GM23248 (cell line): ENCODE results near the gene HHIPL1. TPM values are rescaled to one million over a fixed set of nuclear protein-coding genes. Genes with fewer than 3 reads are reported as not detected.

Experiments
- DNase-seq: peaks from one replicate; pipeline ENCODE4 v3.0.0-alpha.2; 2015
- H2AFZ ChIP-seq: fragments of 200-600 bp; sonication (generic); 2 replicates; pipeline ENCODE4 v1.6.1; 2016; ENCODE audit warnings: antibody characterized with exemption
- H3F3A ChIP-seq: fragments of 200-600 bp; sonication (generic); 2 replicates; pipeline ENCODE4 v1.6.1; 2016; ENCODE audit warnings: mild to moderate bottlenecking, antibody characterized with exemption, mixed run types; ENCODE audit not compliant: insufficient read depth
- H3K27ac ChIP-seq: fragments of 200-600 bp; sonication (generic); 2 replicates; pipeline ENCODE4 v1.5.1; 2016; ENCODE audit warnings: mild to moderate bottlenecking
- H3K27me3 ChIP-seq: fragments of 200-600 bp; sonication (generic); replicated peaks from 2 replicates; pipeline ENCODE4 v1.6.1; 2016; ENCODE audit warnings: mild to moderate bottlenecking; ENCODE audit not compliant: insufficient read depth
- H3K36me3 ChIP-seq: fragments of 200-600 bp; sonication (generic); 2 replicates; pipeline ENCODE4 v1.6.1; 2016; ENCODE audit warnings: low read depth, mild to moderate bottlenecking
- H3K4me1 ChIP-seq: fragments of 200-600 bp; sonication (generic); 2 replicates; pipeline ENCODE4 v1.6.1; 2016; ENCODE audit warnings: mild to moderate bottlenecking; ENCODE audit not compliant: insufficient read depth
- H3K4me2 ChIP-seq: fragments of 200-600 bp; sonication (generic); one replicate; pipeline ENCODE4 v1.6.1; 2016; ENCODE audit warnings: mild to moderate bottlenecking; ENCODE audit not compliant: unreplicated experiment
- H3K4me3 ChIP-seq: fragments of 200-600 bp; sonication (generic); 2 replicates; pipeline ENCODE4 v1.5.1; 2016; ENCODE audit warnings: mild to moderate bottlenecking
- H3K79me2 ChIP-seq: fragments of 200-600 bp; sonication (generic); 2 replicates; pipeline ENCODE4 v1.6.1; 2016; ENCODE audit warnings: mild to moderate bottlenecking; ENCODE audit not compliant: insufficient read depth
- H3K9ac ChIP-seq: fragments of 200-600 bp; sonication (generic); 2 replicates; pipeline ENCODE4 v1.6.1; 2016; ENCODE audit warnings: mild to moderate bottlenecking
- H3K9me2 ChIP-seq: fragments of 200-600 bp; sonication (generic); 2 replicates; pipeline ENCODE4 v1.6.1; 2016; ENCODE audit warnings: mixed run types, mild to moderate bottlenecking, moderate library complexity; ENCODE audit not compliant: insufficient read depth
- H3K9me3 ChIP-seq: fragments of 200-600 bp; sonication (generic); one replicate; pipeline ENCODE4 v1.6.1; 2017; ENCODE audit warnings: low read depth
- H4K20me1 ChIP-seq: fragments of 200-600 bp; sonication (generic); 2 replicates; pipeline ENCODE4 v1.6.0; 2016; ENCODE audit not compliant: insufficient read depth
- EZH2 ChIP-seq: fragments of 200-600 bp; sonication (generic); IDR thresholded peaks from 2 replicates; pipeline ENCODE4 v1.6.1; 2018; ENCODE audit warnings: antibody characterized with exemption, mild to moderate bottlenecking; ENCODE audit not compliant: insufficient read depth, poor library complexity, severe bottlenecking
- EZH2phosphoT487 ChIP-seq: fragments of 200-600 bp; sonication (generic); IDR thresholded peaks from 2 replicates; pipeline ENCODE4 v1.6.1; 2018; ENCODE audit warnings: antibody characterized with exemption, moderate library complexity, mild to moderate bottlenecking, low read depth; ENCODE audit not compliant: insufficient read depth
- WGBS, 2 experiments: methylation state at CpG; one replicate each; pipeline ENCODE4 v1.1.6; 2015 to 2017; ENCODE audit warnings: low lambda C conversion rate in 2 of 2, low coverage in 1 of 2; ENCODE audit errors: missing lambda C conversion rate in 2 of 2; 5-methylcytosine and 5-hydroxymethylcytosine counted together
- in situ Hi-C: fragments of 300-500 bp; cut with MboI; formaldehyde crosslinking; loops from 2 replicates; pipeline ENCODE4 v1.15.0; 2020
- polyA plus RNA-seq: library from polyadenylated mRNA; unstranded; fragments of >200 nt; fragmentation: Nextera tagmentation; extraction: Ambion mirVana; gene quantifications from 2 replicates; pipeline ENCODE4 v1.2.1, GENCODE V29; 2016
- total RNA-seq: library from RNA; depleted of rRNA; stranded (reverse); fragments of >200 nt; shearing (Covaris generic); gene quantifications from 2 replicates; pipeline ENCODE4 v1.2.3, GENCODE V29; 2014

The HHIPL1 gene
- total and polyA plus RNA-seq, 2 experiments from 2014 or later, result 6.5 to 11.3 TPM

GRCh38 chr14:99597911-99598600, 46.9 kb upstream of the HHIPL1 start:
- H3K79me2 ChIP-seq, result peaks cover 24% of the 10 kb centered on the region

GRCh38 chr14:99598774-99599173, 46.2 kb upstream of the HHIPL1 start:
- H3K4me3 ChIP-seq, result no peak overlapping the region
- no peak overlapping the region for H3K4me2 ChIP-seq
- no peaks in the 10 kb centered on the region for H4K20me1 ChIP-seq
- no peak overlapping the region for H3K9ac ChIP-seq
- H3K9me3 ChIP-seq, result no peaks in the 10 kb centered on the region
- H2AFZ ChIP-seq, result no peak overlapping the region
- peaks cover 24% of the 10 kb centered on the region for H3K79me2 ChIP-seq
- no peaks in the 10 kb centered on the region for H3K27me3 ChIP-seq
- H3F3A ChIP-seq, result no peaks in the 10 kb centered on the region
- in situ Hi-C loops, result no loop called here
- peaks cover 8% of the 10 kb centered on the region; the same call in 1 of the 2 replicates for H3K4me1 ChIP-seq
- H3K27ac ChIP-seq, result no peak overlapping the region
- WGBS, 2 experiments, result 94 to 98% methylated on average over 3 of the region's 3 CpGs
- no peak for TF ChIP-seq EZH2
- no peak for TF ChIP-seq EZH2phosphoT487
- DNase-seq, result no peak
- H3K9me2 ChIP-seq, result no peaks in the 10 kb centered on the region
- H3K36me3 ChIP-seq, result no peaks in the 10 kb centered on the region

More at GRCh38 chr14:99597911-99598600, 46.9 kb upstream of the HHIPL1 start:
- H3K4me2 ChIP-seq, result no peak overlapping the region
- H3K9me2 ChIP-seq, result no peaks in the 10 kb centered on the region
- no peak overlapping the region for H3K4me3 ChIP-seq
- DNase-seq, result no peak
- H3F3A ChIP-seq, result no peaks in the 10 kb centered on the region
- 90 to 91% methylated on average over 18 to 20 of the region's 20 CpGs for WGBS, 2 experiments
- H4K20me1 ChIP-seq, result no peaks in the 10 kb centered on the region
- TF ChIP-seq EZH2 (no peak), EZH2phosphoT487 (no peak)
- H3K27me3 ChIP-seq, result no peaks in the 10 kb centered on the region
- H3K36me3 ChIP-seq, result no peaks in the 10 kb centered on the region
- peaks cover 8% of the 10 kb centered on the region; the same call in 1 of the 2 replicates for H3K4me1 ChIP-seq
- H3K9me3 ChIP-seq, result no peaks in the 10 kb centered on the region
- H2AFZ ChIP-seq, result no peak overlapping the region
- in situ Hi-C loops, result no loop called here
- H3K9ac ChIP-seq, result no peak overlapping the region
- H3K27ac ChIP-seq, result no peak overlapping the region

DNA sequence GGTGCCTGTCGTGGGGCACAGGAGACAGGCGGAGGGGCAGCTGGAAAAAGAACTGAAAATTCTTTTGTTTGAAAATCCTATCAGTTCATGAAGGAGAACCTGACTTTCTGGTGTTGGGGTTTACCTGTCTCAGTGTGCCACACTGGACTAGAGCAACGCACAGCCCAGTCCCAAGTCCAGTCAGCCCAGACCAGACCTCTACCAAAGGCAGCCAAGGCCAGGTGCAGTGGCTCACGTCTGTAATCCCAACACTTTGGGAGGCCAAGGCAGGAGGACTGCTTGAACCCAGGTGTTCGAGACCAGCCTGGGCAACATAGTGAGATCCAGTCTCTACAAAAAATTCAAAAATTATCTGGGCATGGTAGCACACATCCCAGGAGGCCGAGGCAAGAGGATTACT, 45.5 kb upstream of the HHIPL1 start:
- no peaks in the 10 kb centered on the region for H3K36me3 ChIP-seq
- DNase-seq, result no peak
- H3K4me1 ChIP-seq, result peaks cover 8% of the 10 kb centered on the region; the same call in 1 of the 2 replicates
- no peak overlapping the region for H3K4me3 ChIP-seq
- H3K27ac ChIP-seq, result no peak overlapping the region
- no peaks in the 10 kb centered on the region for H3F3A ChIP-seq
- in situ Hi-C loops, result no loop called here
- no peaks in the 10 kb centered on the region for H3K9me2 ChIP-seq
- H3K9ac ChIP-seq, result no peak overlapping the region
- H3K4me2 ChIP-seq, result no peak overlapping the region
- no peaks in the 10 kb centered on the region for H4K20me1 ChIP-seq
- no peaks in the 10 kb centered on the region for H3K27me3 ChIP-seq
- TF ChIP-seq EZH2 (no peak), EZH2phosphoT487 (no peak)
- peaks cover 24% of the 10 kb centered on the region for H3K79me2 ChIP-seq
- 75 to 76% methylated on average over 6 of the region's 6 CpGs for WGBS, 2 experiments
- H3K9me3 ChIP-seq, result no peaks in the 10 kb centered on the region
- no peak overlapping the region for H2AFZ ChIP-seq

- Histone ChIP-seq H3K9me3 (no peaks in the 10 kb centered on the region), H3K79me2 (peaks cover 24% of the 10 kb centered on the region), H3K9ac (no peak overlapping the region), H3K4me3 (no peak overlapping the region), H3K27ac (no peak overlapping the region), H3K27me3 (no peaks in the 10 kb centered on the region), H3K36me3 (no peaks in the 10 kb centered on the region), H2AFZ (no peak overlapping the region), H3K4me1 (peaks cover 8% of the 10 kb centered on the region; the same call in 1 of the 2 replicates), H3K9me2 (no peaks in the 10 kb centered on the region), H3K4me2 (no peak overlapping the region), H4K20me1 (no peaks in the 10 kb centered on the region), H3F3A (no peaks in the 10 kb centered on the region)
- in situ Hi-C loops, result no loop called here
- 83 to 85% methylated on average over 3 of the region's 3 CpGs for WGBS, 2 experiments
- TF ChIP-seq EZH2, result no peak
- TF ChIP-seq EZH2phosphoT487, result no peak
- DNase-seq, result no peak
Measured at GRCh38 chr14:99600232-99600888, 44.6 kb upstream of the HHIPL1 start.
